NCI-H446 treated with DMSO at 0.1 percent for 48 hours (cell line): Measurements from ENCODE around the gene MAP4K2.

Source experiments
- DNase-seq: peaks from one replicate; lab custom pipeline; 2025; lab: John Stamatoyannopoulos, UW

Gene MAP4K2

DNA sequence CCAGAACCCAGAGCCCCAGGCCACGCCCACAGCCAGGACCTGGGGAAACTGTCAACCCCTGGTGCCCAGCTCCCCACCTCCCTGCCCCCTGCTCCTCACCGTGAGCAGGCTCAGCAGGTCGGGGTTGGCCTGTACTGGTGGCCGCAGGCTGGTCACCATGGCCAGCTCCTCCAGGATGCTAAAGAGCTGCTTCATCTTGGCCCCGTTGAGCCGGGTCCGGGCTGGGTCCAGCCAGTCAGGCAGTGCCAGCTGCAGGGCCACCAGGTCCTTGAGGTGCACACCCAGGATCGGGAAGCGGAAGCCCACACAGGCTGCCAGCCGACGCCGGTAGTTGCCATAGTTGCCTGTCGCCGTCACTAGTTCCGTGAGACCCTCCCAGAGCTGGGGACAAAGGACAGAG, 66.4 kb downstream of the MAP4K2 start:
- no peak for DNase-seq

DNA sequence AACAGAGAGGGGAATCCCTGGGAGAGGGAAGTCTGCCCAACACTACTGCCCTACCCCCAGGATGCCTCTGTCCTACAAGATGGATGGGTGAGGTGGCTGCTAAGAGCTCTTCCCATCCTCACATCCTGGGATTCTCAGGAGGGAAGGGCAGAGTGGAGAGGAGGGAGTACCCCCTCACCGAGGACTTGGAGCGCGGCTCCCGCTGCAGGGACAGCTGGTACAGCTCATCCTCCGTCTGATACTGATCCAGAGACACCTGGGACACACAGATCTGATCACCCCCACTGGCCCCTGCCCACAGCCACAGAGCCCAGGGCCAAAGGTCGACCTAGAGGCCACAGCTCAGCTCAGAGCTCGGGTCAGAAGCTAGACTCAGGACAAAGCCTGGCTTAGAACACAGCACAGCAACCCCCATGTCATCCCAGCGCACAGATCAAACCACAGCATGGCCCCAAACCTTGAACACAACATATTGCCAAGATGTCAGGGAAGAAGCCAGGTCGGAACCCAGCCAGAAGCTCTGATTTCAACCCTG, 67.2 kb downstream of the MAP4K2 start:
- DNase-seq: no peak
